Heart right ventricle (tissue), 16 donors: ENCODE data around the gene ANKRD16. TPM values are rescaled to one million over a fixed set of nuclear protein-coding genes. Genes with fewer than 3 reads are reported as not detected.
A peak's percentile ranks its signal among the peaks of the same experiment; 100 is the strongest.
"Not testable (repeated sequence)": the region's sequence is repeated elsewhere in the genome, so short reads cannot be mapped to it uniquely, and the experiment has no call there.

ENCODE experiments used
- ATAC-seq, 8 donors: fragments of 200-7000 bp; cut with Tn5 transposase; one replicate each; pipeline ENCODE4 v1.9.1; 2020; ENCODE audit warnings: mild to moderate bottlenecking in 8 of 8, moderate library complexity in 8 of 8, moderate number of reproducible peaks in 1 of 8
- DNase-seq, 2 donors: peaks; one replicate each; pipeline ENCODE4 v3.0.0-alpha.2; 2020
- H3K27ac ChIP-seq, 10 donors: fragments of 200-600 bp; sonication (generic) in 2 of 10; one replicate each; pipeline versions ENCODE4 v1.5.0 to v1.8.0; 2020 to 2022; ENCODE audit warnings: mild to moderate bottlenecking in 3 of 10
- H3K27me3 ChIP-seq, 7 donors: fragments of 200-600 bp; one replicate each; pipeline ENCODE4 v1.8.0; 2021 to 2022; ENCODE audit warnings: mild to moderate bottlenecking in 2 of 7
- H3K36me3 ChIP-seq, 9 donors: fragments of 200-600 bp; sonication (generic) in 1 of 9; one replicate each; pipeline versions ENCODE4 v1.5.0 to v1.8.0; 2020 to 2022; ENCODE audit warnings: mild to moderate bottlenecking in 2 of 9
- H3K4me1 ChIP-seq, 9 donors: fragments of 200-600 bp; sonication (generic) in 1 of 9; one replicate each; pipeline versions ENCODE4 v1.5.0 to v1.8.0; 2020 to 2022; ENCODE audit warnings: mild to moderate bottlenecking in 4 of 9
- H3K4me3 ChIP-seq, 10 donors: fragments of 200-600 bp; sonication (generic) in 2 of 10; one replicate each; pipeline versions ENCODE4 v1.5.0 to v1.8.0; 2020 to 2022; ENCODE audit warnings: mild to moderate bottlenecking in 7 of 10, moderate library complexity in 2 of 10
- H3K9me3 ChIP-seq, 11 donors: fragments of 200-600 bp in 10 of 11; sonication (generic) in 2 of 11; one replicate each; pipeline versions ENCODE4 v1.5.0 to v1.8.0; 2013 to 2022; ENCODE audit warnings: mild to moderate bottlenecking in 2 of 11, control low read depth in 1 of 11, moderate library complexity in 1 of 11
- CTCF ChIP-seq, 9 donors: fragments of 200-600 bp; sonication (generic) in 2 of 9; IDR thresholded peaks; one replicate each; pipeline versions ENCODE4 v1.5.0 to v1.8.0; 2021 to 2022; ENCODE audit warnings: antibody characterized with exemption in 9 of 9, mild to moderate bottlenecking in 5 of 9, moderate library complexity in 1 of 9
- WGBS, 2 donors: extraction: QIAGEN DNeasy Blood & Tissue Kit; methylation state at CpG; one replicate each; pipeline ENCODE4 v1.1.7; 2013; ENCODE audit warnings: inconsistent platforms in 1 of 2; 5-methylcytosine and 5-hydroxymethylcytosine counted together
- intact Hi-C, 10 donors: fragments of 100-400 bp; cut with DNase I; formaldehyde crosslinking; loops; one replicate each; pipeline versions ENCODE4 v1.11.1 to v1.14.2; 2022
- polyA plus RNA-seq, 2 donors: library from polyadenylated mRNA; stranded (reverse); fragments of 200-250 nt; gene quantifications; one replicate each; pipeline ENCODE4 v1.2.3, GENCODE V29; 2013
- total RNA-seq, 10 donors: library from RNA; stranded (reverse); fragmentation: NEBNext Ultra II Directional in 3 of 10; extraction: Animal tissue kit (Norgen Biotek cat#: 25700) in 3 of 10; gene quantifications; one replicate each; pipeline versions ENCODE4 v1.2.1 to v1.2.4, GENCODE V29; 2021 to 2023
- donor health status: Arrhythmogenic right ventricular cardiomyopathy.
- donor health status: ischemic (EF 13 %, LVEDD 7.1; RV severe dilation, severe dysfunction).
- donor health status: healthy with polysubstance abuse.
- donor health status: DM: no; HTN: yes; CAD: no.
- donor health status: DM: no; HTN: no; CAD: no.
- donor health status: ischemic (EF 25% LVEDD 6.9; RV normal size, moderate dysfunction).
- donor health status: ischemic (EF 25% LVEDD 5.7; RV mildly dilated, moderate dysfunction).
- donor health status: healthy.
- donor health status: DM: yes; HTN: yes; CAD: no.
- donor health status: Ischemic cardiomyopathy.
- donor health status: ischemic (EF 35%, LVEDD 5.7; RV mildly dilated, moderate dysfunction).
- donor health status: nonischemic (EF 11% LVEDD 7.7; RV severe dilation, severe dysfunction).
- donor health status: DM: yes; HTN: yes; CAD: no.
- donor health status: PGD.
- donor health status: ischemic (EF 29% LVEDD 5.4; RV normal size, mild dysfunction).
- donor health status: nonischemic (EF 23%, LVEDD 6.1; RV moderate dilation, normal function).

ANKRD16 gene
- total and polyA plus RNA-seq, 12 donors: 2.2 to 3.9 (median 3.4) TPM

DNA sequence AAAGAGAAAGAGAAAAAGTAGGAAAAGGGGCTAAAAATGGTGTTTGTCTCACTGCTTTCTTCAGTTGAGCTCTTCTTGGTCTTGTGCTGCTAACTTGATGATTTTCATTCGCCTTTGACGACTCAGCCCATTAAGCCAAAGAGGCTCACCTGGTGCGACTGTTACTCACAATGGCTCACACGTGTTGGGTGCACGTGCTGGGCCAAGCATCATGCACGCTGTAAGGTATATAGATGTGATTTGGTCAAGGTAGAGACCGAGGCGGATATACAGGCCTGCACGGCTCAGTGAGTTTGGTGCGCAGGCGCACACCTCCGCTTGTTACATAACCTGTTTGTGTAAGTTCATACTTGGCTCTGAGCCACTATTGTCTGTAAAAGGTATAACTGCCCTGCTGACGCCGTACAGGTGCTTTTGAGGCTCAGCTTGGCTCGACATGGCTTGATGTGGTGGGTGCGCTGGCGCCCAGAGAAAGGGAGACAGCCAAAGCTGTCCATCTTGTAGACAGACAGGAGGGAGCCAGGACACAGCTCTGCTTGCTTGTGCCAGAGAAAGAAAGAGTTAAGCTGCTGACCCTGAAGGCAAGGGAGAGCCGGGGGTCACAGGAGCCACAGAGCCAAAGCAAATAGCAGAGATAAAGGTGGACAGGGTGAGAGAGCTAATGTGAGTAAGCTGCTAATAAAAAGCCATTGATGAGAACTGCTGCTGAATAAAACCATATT lies 33.6 kb downstream of the ANKRD16 start:
- no peak for ATAC-seq
- Histone ChIP-seq H3K4me1 (peaks cover 0 to 4% (median 0%) of the 10 kb centered on the region in 9 donors), H3K9me3 (no peaks in the 10 kb centered on the region), H3K27me3 (no peaks in the 10 kb centered on the region), H3K36me3 (no peaks in the 10 kb centered on the region), H3K27ac (no peak overlapping the region), H3K4me3 (no peak overlapping the region)
- 88 to 90% methylated on average over 18 of the region's 18 CpGs for WGBS, 2 donors
- no peak for DNase-seq
- no peak for TF ChIP-seq CTCF (IDR thresholded peaks at IDR 0.05)
- intact Hi-C loops: no loop called here

DNA sequence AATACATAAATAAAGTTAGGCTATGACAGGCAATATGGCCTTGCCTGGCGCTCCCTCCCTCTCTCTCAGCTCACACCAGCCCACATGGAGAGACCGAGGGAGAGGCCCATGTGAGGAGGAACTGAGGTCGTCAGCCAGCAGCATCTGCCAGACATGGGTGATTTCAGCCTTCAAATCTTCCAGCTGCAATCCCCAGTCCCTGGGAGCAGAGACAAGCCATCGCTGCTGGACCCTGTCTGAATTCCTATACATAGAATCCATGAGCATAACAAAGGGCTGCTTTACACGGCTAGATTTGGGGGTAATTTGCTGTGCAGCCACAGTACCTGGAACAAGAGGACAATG lies 35.6 kb downstream of the ANKRD16 start:
- Histone ChIP-seq H3K36me3 (no peaks in the 10 kb centered on the region), H3K4me1 (peaks cover 0 to 4% (median 0%) of the 10 kb centered on the region in 9 donors), H3K27me3 (no peaks in the 10 kb centered on the region), H3K4me3 (no peak overlapping the region), H3K27ac (no peak overlapping the region), H3K9me3 (no peaks in the 10 kb centered on the region)
- ATAC-seq (peak in 1 of 8 donors; percentile 12), DNase-seq (no peak)
- intact Hi-C loops: no loop called here
- WGBS, 2 donors: 70 to 77% methylated on average over 5 of the region's 5 CpGs
- TF ChIP-seq CTCF (IDR thresholded peaks at IDR 0.05): no peak

- H3K9me3 ChIP-seq, H3K4me3 ChIP-seq, H3K36me3 ChIP-seq, H3K27me3 ChIP-seq, DNase-seq, ATAC-seq, intact Hi-C loops: not testable (repeated sequence)
- WGBS, 2 donors: 96 to 98% methylated on average over 4 of the region's 4 CpGs
- Histone ChIP-seq H3K4me1 (peaks cover 0 to 21% (median 5%) of the 10 kb centered on the region in 9 donors), H3K27ac (peak overlapping the region in 4 of 10 donors; percentile 10 to 60 (median 38))
Measured at GRCh38 chr10:5846667-5847066, 43.0 kb downstream of the ANKRD16 start.

DNA sequence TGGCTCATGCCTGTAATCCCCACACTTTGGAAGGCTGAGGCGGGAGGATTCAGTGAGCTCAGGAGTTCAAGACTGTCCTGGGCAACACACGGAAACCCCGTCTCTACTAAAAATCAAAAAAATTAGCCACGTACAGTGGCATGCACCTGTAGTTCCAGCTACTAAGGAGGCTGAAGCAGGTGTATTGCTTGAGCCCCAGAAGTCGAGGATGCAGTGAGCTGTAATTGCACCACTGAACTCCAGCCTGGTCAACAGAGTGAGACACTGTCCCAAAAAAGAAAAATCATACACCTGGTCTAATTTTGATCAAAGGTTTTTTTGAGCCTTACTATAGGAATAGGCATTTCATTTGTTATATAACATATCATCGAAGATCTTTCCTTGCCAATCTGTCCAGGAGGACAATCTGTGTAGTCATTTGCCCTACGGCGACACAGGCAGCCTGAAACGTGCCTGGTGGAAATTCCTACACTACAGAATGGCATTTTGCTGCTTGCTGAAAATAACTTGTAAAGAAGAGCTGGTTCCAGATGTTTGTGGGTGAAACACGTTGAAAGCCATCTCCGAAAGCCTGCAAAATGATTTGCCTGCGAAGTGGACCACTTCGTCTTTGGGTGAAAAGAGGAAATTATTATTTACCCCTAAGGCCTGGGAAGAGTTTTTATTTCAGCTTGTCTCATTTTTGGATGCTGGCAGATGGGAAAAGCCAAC lies 45.2 kb downstream of the ANKRD16 start:
- H3K36me3 ChIP-seq: no peaks in the 10 kb centered on the region
- no peak for TF ChIP-seq CTCF (IDR thresholded peaks at IDR 0.05)
- H3K27ac ChIP-seq: peak overlapping the region in 1 of 10 donors; percentile 30
- intact Hi-C loops: no loop called here
- H3K27me3 ChIP-seq: no peaks in the 10 kb centered on the region
- 69 to 72% methylated on average over 13 of the region's 13 CpGs for WGBS, 2 donors
- DNase-seq (no peak), ATAC-seq (no peak)
- no peak overlapping the region for H3K4me3 ChIP-seq
- H3K9me3 ChIP-seq: no peaks in the 10 kb centered on the region
- H3K4me1 ChIP-seq: peaks cover 3 to 33% (median 10%) of the 10 kb centered on the region in 9 donors
